ENCODE results near the gene CRIP3.
"Not testable (repeated sequence)": the region's sequence is repeated elsewhere in the genome, so short reads cannot be mapped to it uniquely, and the experiment has no call there.

The CRIP3 gene

GRCh38 chr6:43308101-43308989 lies at the start of gene CRIP3:
Gene CRIP3 (minus strand): TSS chr6:43308826. CDS start chr6:43308792, 34 bp downstream.
- peak; percentile 51 to 83 for DNase-seq

- DNase-seq, result peak in 1 of 2 experiments; percentile 22
Observed at GRCh38 chr6:43355862-43356590, 47.4 kb upstream of the CRIP3 start.

GRCh38 chr6:43351951-43352350 lies 43.3 kb upstream of the CRIP3 start:
- not testable (repeated sequence) for DNase-seq

GRCh38 chr6:43347444-43347843 lies 38.8 kb upstream of the CRIP3 start:
- DNase-seq, result no peak

- no peak for DNase-seq
Observed at GRCh38 chr6:43347021-43347420, 38.4 kb upstream of the CRIP3 start.

- not testable (repeated sequence) for DNase-seq
Observed at GRCh38 chr6:43346243-43346642, 37.6 kb upstream of the CRIP3 start.

GRCh38 chr6:43339168-43339567 lies 30.5 kb upstream of the CRIP3 start:
- no peak for DNase-seq

GRCh38 chr6:43338243-43338642 lies 29.6 kb upstream of the CRIP3 start:
- no peak for DNase-seq

GRCh38 chr6:43336382-43336781 lies 27.8 kb upstream of the CRIP3 start:
- no peak for DNase-seq

GRCh38 chr6:43335469-43335868 lies 26.8 kb upstream of the CRIP3 start:
- DNase-seq, result no peak

- peak; percentile 9 to 55 for DNase-seq
Observed at GRCh38 chr6:43334466-43335095, 26.0 kb upstream of the CRIP3 start.

GRCh38 chr6:43331891-43332290 lies 23.3 kb upstream of the CRIP3 start:
- no peak for DNase-seq

GRCh38 chr6:43331470-43331869 lies 22.8 kb upstream of the CRIP3 start:
- DNase-seq, result no peak

GRCh38 chr6:43328528-43328927 lies 19.9 kb upstream of the CRIP3 start:
- no peak for DNase-seq

GRCh38 chr6:43325876-43326275 lies 17.2 kb upstream of the CRIP3 start:
- no peak for DNase-seq

- peak in 1 of 2 experiments; percentile 12 for DNase-seq
Observed at GRCh38 chr6:43318011-43318410, 9.4 kb upstream of the CRIP3 start.

GRCh38 chr6:43313813-43314212 lies 5.2 kb upstream of the CRIP3 start:
- DNase-seq, result no peak

- no peak for DNase-seq
Observed at GRCh38 chr6:43311666-43312065, 3.0 kb upstream of the CRIP3 start.

GRCh38 chr6:43310624-43311023 lies 2.0 kb upstream of the CRIP3 start:
- DNase-seq, result no peak

GRCh38 chr6:43310134-43310533 lies 1.5 kb upstream of the CRIP3 start:
- DNase-seq, result no peak

- no peak for DNase-seq
Observed at GRCh38 chr6:43308990-43309477, 408 bp upstream of the CRIP3 start.

- no peak for DNase-seq
Observed at GRCh38 chr6:43307451-43308100, 1.1 kb downstream of the CRIP3 start.

GRCh38 chr6:43306086-43306485 lies 2.5 kb downstream of the CRIP3 start:
- no peak for DNase-seq
